Measurements from ENCODE around the gene OPN5.

OPN5 gene

GRCh38 chr6:47865206-47865605 lies 83.4 kb downstream of the OPN5 start:
- no peak for DNase-seq

- DNase-seq = no peak
These were observed 93.8 kb downstream of the OPN5 start for GRCh38 chr6:47875593-47875992.
